Activated CD4-positive, alpha-beta T cell treated with anti-CD3 and anti-CD28 coated beads, Interleukin-2, Interleukin-6, amounts not matched to agents 100 ng/mL and 50 ng/mL, durations not matched to agents 16 hours and 8 hours (primary cell): ENCODE results near the gene KIRREL1.

Experiments
- DNase-seq: peaks from one replicate; pipeline ENCODE4 v3.0.0-alpha.2; 2020

The KIRREL1 gene

GRCh38 chr1:158077411-158078256, 84.2 kb downstream of the KIRREL1 start:
- DNase-seq, result no peak

DNA sequence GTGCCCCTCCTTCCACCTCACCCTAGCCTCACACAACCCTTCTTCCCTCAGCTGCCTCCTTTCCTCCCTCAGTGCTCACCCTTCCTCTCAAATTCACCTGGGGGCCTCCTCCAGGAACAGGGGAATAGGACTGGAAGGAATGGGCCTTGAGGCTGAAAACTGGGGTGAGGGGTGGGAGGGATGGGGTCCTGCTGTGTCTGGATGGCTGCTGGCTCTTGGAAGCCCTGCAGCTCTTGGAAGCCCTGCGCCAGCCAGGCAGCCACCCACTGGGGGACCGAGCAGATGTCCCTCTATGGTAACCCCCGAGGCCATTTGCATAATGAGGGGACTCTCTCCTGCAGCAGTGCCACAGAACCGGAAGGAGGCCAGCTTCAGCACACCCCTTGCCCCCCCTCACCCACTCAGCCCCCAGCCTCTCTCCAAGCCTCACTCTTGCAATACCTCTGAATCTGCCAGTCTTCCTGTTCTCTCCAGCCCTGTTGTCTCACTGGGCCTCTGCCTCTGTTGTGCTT, 85.2 kb downstream of the KIRREL1 start:
- no peak for DNase-seq

DNA sequence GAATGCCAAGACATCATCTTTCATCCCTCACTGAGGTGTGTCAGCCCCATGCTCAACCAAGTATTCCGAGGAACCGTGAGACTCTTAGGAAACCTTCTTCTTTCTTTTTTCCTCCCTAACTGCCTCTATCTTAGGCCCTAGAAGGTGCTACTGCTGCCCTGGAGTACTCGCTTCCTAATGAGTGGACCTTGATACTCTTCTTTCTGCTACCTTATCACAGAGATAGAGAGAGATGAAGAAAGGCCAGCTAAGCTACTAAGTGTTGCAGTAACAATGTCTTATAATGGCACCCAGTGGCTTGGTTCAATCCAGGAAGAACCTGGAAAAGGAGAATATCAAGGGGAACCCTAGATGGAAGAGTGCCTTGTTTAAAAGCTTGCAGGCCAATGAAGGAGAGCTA, 86.6 kb downstream of the KIRREL1 start:
- DNase-seq, result no peak

- DNase-seq, result no peak
Measured at GRCh38 chr1:158084336-158084735, 90.9 kb downstream of the KIRREL1 start.

DNA sequence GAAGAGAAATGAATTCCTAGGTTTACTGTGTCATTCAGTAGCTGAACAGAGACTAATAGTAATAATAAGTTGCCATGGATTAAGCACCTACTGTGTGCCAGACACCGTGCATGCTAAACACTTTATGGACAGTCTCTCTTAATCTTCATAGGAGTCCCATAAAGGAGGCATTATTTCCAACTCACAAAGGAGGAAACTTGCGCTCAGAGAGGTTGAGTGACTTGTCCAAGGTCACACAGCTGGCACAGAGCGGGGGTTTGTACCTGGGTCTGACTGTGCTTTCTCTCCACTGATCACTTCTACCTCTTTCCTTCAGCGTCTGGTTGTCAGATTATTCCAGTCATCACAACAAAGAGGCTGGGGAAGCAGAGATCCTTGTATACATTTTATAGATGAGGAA, 91.3 kb downstream of the KIRREL1 start:
- DNase-seq, result no peak

GRCh38 chr1:158087320-158087927, 94.0 kb downstream of the KIRREL1 start:
- DNase-seq, result peak; percentile 41

DNA sequence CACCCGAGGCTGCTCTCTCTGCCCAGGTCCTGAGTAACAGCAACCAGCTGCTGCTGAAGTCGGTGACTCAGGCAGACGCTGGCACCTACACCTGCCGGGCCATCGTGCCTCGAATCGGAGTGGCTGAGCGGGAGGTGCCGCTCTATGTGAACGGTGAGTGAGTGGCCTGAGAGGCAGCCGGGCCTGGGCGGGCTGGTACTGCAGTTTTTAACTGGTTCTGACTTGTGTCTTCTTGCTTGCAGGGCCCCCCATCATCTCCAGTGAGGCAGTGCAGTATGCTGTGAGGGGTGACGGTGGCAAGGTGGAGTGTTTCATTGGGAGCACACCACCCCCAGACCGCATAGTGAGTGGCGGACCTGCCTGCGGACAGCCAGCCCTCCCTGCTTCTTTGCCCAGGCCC, 96.0 kb downstream of the KIRREL1 start:
- DNase-seq, result no peak

GRCh38 chr1:158089925-158090637, 96.6 kb downstream of the KIRREL1 start:
- no peak for DNase-seq

GRCh38 chr1:158093376-158093775, 99.9 kb downstream of the KIRREL1 start:
- DNase-seq, result no peak

DNA sequence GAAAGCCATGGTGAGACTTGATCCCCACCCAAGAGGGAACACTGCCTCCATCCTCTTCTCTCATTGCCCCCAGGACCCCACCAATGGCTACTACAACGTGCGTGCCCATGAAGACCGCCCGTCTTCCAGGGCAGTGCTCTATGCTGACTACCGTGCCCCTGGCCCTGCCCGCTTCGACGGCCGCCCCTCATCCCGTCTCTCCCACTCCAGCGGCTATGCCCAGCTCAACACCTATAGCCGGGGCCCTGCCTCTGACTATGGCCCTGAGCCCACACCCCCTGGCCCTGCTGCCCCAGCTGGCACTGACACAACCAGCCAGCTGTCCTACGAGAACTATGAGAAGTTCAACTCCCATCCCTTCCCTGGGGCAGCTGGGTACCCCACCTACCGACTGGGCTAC, 101.1 kb downstream of the KIRREL1 start:
- DNase-seq, result no peak

DNA sequence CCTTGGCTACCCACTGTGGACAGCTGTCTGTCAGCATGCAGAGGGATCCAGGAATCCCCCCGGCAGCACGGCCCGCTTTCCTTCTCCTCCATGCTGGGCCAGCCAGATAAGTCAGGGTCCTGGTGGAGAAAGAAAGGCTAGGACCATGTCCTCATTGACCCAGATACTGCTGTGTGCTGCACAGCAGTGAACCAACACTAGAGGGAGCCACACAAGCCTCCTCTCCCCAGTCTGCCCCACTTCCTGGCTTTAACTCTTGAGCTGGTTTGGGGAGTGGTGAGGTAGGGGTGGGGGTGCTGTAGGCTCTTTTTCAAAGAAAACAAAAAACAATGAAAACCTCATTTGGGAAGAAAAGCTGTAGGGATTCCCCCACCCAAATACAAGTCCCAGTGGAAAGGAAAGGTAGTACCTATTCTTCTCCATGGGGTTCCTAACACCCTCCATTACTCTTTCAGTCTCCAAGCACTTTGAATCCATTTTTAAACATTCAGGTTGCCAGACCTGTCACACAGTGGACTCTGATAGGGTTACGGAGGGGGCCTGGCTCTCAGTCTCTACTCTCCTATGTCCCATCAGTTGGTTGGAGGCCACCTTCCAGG, 102.4 kb downstream of the KIRREL1 start:
- DNase-seq, result peak; percentile 47

GRCh38 chr1:158098256-158098655, 104.8 kb downstream of the KIRREL1 start:
- no peak for DNase-seq

GRCh38 chr1:158099185-158099584, 105.7 kb downstream of the KIRREL1 start:
- no peak for DNase-seq

DNA sequence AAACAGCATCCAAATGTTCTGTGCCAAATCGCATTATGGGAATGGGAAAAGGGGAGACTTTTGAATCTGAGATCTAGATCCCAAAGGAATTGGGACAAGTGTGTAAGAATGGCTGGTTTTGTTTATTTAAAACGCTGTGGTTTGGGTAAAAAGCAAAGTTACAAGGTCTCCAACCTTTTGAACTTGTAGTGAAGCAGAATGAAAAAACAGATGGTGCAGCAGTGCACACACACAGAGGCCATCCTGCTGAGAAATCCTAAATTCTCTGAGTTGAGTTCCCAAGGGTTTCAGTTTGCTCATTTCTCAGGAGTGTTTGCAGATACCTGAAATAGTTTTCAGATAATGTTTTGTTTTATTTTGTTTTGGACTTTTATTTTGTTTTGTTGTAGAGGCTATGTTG, 107.1 kb downstream of the KIRREL1 start:
- no peak for DNase-seq

DNA sequence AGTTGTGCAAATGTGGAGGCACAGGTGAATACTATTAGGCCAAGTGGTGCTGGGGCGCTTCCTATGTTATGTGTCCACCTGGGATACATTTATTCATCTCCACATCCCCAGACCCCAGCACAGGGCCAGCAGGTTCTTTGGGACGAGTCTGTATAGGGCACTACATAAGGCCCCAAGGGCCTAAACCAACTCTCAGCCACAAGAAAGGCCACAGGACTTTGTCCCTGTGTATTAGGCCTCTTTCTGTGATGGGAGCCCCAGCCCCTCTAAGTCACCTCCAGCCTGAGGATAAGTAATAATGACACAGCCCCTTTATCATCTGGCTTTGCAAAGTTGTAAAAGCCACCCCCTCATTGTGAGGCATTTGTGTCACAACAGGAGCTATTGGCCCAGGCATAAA, 108.0 kb downstream of the KIRREL1 start:
- DNase-seq, result no peak

- DNase-seq, result no peak
Measured at GRCh38 chr1:158101927-158102326, 108.5 kb downstream of the KIRREL1 start.

DNA sequence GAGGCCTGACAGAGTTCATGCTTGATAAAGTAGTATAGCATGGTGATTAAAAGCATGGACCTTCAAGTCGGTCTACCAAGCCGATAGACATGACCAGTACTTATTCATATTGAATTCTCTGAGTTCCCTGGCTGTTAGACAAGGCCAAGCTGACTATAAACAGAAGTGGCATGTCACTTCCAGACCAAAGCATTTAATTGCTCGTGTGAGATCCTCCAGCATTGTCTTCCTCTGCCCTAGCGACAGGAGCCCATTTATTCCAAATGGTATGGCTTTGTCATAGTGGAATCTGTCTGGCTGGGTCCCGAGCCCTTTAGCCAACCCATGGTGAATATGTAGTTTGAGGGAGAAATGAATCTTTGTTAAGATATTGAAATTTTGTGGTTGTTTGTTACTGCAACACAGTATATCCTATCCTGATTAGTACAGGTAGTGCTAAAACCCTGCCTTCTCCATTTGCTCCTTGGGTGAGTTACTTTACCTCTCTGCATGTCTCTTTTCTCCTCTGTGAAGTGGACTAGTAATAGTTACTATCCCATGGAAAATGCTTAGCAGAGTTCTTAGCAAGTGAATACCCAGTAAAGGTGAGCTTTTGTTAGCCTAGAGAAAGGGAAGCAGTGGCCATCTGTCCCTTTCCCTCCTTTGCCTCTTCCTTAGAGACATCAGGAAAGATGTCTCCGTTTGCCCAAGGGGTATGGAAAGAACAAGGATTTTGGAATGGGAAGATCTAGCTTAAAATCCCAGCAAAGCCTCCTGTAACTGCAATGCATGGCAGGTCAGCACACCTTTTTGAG, 109.6 kb downstream of the KIRREL1 start:
- DNase-seq, result no peak

DNA sequence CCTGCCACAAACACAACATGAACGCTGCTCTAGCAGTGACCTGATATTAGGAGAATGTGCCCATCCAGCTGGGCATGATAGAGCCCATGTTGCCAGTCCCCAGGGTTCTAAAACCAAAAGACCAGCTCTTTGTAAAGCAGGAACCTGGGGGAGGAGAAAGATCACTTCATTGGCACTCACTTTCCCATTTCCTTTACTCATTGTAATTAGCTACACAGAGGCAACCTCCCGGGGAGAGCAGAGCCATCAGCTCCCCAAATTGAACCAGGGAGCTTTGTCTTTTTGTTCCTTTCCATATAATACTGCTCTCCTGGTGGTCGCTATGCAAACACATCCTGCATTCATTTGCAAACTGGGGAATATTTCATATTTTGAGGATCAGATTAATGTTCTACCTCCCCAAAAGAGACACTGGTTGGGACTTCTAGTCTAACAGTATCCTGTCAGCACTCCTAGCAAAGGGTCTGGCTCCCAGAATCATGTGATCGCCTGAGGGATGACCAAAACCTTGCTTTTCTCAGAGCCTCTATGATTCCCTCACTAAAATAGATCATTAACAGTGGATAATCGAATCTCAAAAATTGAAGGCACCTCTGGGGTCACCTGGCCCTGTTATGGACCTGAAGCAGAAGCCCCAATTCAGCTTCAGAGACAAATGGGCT, 110.5 kb downstream of the KIRREL1 start:
- DNase-seq, result no peak

DNA sequence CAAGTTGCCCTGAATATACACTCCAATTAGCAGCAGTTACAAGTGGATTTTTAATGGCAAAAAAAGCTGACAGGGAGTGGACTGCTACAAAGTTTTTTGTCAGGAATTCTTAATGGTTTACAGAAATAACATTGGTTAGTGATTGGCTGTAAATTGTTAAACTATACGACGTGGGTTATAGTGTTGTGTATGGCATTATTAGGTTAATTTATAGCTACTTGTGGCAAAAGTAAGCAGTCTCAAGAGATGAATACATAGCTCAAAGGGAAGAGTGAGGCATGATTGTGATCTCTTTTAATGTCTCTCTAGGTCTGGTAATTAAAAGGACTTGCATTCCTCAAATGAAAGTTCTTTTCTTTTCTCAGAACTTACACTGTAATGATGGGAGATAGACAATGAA, 111.4 kb downstream of the KIRREL1 start:
- no peak for DNase-seq

GRCh38 chr1:158105352-158106095, 112.1 kb downstream of the KIRREL1 start:
- DNase-seq, result no peak

DNA sequence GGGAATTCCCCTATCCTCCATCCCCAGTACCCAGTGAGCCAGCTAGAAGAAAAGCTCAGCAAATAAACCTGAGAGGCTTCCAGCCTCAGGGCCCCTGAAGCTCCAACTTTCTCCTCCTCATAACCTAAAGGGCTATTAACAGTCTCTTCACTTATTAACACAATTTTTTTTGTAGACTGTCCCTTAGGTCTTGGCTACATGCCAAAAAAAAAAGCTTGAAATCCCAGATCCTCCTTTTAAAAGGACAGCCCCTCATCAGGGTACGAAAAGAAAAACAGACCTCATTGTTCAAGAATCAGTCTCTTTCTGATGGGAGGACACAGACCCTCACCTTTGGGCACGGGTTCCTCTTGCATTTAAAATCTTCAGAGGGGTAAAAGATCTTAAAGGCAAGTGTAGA, 114.5 kb downstream of the KIRREL1 start:
- no peak for DNase-seq
